ENCODE results near the gene SDC3.

DNA sequence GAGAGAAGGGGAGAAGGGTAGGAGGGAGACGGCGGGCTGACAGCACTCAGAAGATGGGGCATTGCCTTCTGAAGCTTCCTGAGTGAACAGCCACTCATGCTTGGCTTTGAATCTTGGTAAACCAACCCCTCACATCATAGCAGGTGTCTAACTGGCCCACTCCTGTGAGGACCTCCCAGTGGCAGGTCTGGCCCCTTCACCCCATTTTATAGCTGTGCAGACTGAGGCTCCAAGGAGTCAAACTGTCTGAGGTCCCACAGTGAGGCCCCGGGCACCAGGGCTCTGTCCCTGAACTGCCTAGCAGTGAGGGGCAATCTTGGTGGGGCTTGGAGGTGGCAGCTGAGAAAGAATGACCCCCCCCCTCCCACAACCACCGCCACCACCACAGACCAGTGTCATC is 41.0 kb downstream of the SDC3 start:
- TF ChIP-seq NR2F2 (IDR thresholded peaks at IDR 0.05): no peak
- TF ChIP-seq, protein P1, sequence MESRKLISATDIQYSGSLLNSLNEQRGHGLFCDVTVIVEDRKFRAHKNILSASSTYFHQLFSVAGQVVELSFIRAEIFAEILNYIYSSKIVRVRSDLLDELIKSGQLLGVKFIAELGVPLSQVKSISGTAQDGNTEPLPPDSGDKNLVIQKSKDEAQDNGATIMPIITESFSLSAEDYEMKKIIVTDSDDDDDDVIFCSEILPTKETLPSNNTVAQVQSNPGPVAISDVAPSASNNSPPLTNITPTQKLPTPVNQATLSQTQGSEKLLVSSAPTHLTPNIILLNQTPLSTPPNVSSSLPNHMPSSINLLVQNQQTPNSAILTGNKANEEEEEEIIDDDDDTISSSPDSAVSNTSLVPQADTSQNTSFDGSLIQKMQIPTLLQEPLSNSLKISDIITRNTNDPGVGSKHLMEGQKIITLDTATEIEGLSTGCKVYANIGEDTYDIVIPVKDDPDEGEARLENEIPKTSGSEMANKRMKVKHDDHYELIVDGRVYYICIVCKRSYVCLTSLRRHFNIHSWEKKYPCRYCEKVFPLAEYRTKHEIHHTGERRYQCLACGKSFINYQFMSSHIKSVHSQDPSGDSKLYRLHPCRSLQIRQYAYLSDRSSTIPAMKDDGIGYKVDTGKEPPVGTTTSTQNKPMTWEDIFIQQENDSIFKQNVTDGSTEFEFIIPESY (IDR thresholded peaks at IDR 0.05): no peak
- TF ChIP-seq, protein P2, sequence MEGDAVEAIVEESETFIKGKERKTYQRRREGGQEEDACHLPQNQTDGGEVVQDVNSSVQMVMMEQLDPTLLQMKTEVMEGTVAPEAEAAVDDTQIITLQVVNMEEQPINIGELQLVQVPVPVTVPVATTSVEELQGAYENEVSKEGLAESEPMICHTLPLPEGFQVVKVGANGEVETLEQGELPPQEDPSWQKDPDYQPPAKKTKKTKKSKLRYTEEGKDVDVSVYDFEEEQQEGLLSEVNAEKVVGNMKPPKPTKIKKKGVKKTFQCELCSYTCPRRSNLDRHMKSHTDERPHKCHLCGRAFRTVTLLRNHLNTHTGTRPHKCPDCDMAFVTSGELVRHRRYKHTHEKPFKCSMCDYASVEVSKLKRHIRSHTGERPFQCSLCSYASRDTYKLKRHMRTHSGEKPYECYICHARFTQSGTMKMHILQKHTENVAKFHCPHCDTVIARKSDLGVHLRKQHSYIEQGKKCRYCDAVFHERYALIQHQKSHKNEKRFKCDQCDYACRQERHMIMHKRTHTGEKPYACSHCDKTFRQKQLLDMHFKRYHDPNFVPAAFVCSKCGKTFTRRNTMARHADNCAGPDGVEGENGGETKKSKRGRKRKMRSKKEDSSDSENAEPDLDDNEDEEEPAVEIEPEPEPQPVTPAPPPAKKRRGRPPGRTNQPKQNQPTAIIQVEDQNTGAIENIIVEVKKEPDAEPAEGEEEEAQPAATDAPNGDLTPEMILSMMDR (IDR thresholded peaks at IDR 0.05; ENCODE audit: low read depth, low read length, missing input control): no peak
- no peak for TF ChIP-seq RAD21 (IDR thresholded peaks at IDR 0.05)
- TF ChIP-seq RXRA (IDR thresholded peaks at IDR 0.05): no peak

Data from liver (tissue), 3 donors.